BE2C (cell line): ENCODE measurements around the gene MSH3.

Source experiments
- DNase-seq: peaks from one replicate; pipeline ENCODE4 v3.0.0-alpha.2; 2020
- H3K27me3 ChIP-seq: fragments of 250-450 bp; sonication (Bioruptor Pico); 2 replicates; pipeline ENCODE4 v1.5.1; 2020; ENCODE audit warnings: mild to moderate bottlenecking
- H3K36me3 ChIP-seq: fragments of 250-450 bp; sonication (Bioruptor Pico); 2 replicates; pipeline ENCODE4 v1.5.1; 2020; ENCODE audit warnings: mild to moderate bottlenecking
- H3K4me1 ChIP-seq: fragments of 250-450 bp; sonication (Bioruptor Pico); 2 replicates; pipeline ENCODE4 v1.5.1; 2020
- H3K4me3 ChIP-seq: 2 replicates; pipeline ENCODE4 v1.5.1; 2011; ENCODE audit warnings: low read depth, low read length
- H3K9me3 ChIP-seq: fragments of 250-450 bp; sonication (Bioruptor Pico); 2 replicates; pipeline ENCODE4 v1.5.1; 2020
- CTCF ChIP-seq: IDR thresholded peaks from 2 replicates; pipeline ENCODE4 v1.5.1; 2012; ENCODE audit warnings: mild to moderate bottlenecking, low read depth, low read length

Gene MSH3

GRCh38 chr5:80912479-80912878 is 258.0 kb downstream of the MSH3 start:
- DNase-seq: no peak
- H3K27me3 ChIP-seq: no peaks in the 10 kb centered on the region
- H3K4me1 ChIP-seq: no peaks in the 10 kb centered on the region
- H3K36me3 ChIP-seq: no peaks in the 10 kb centered on the region
- no peak overlapping the region for H3K4me3 ChIP-seq
- no peak for TF ChIP-seq CTCF
- no peaks in the 10 kb centered on the region for H3K9me3 ChIP-seq

- H3K27me3 ChIP-seq: no peaks in the 10 kb centered on the region
- H3K9me3 ChIP-seq: no peaks in the 10 kb centered on the region
- H3K36me3 ChIP-seq: no peaks in the 10 kb centered on the region
- no peak for TF ChIP-seq CTCF
- no peaks in the 10 kb centered on the region for H3K4me1 ChIP-seq
- no peak overlapping the region for H3K4me3 ChIP-seq
- DNase-seq: no peak
Measured at GRCh38 chr5:80915716-80916115, 261.3 kb downstream of the MSH3 start.

- DNase-seq: no peak
- Histone ChIP-seq H3K27me3 (no peaks in the 10 kb centered on the region), H3K36me3 (no peaks in the 10 kb centered on the region), H3K9me3 (no peaks in the 10 kb centered on the region), H3K4me1 (no peaks in the 10 kb centered on the region), H3K4me3 (no peak overlapping the region)
- no peak for TF ChIP-seq CTCF
Measured at GRCh38 chr5:80916676-80917075, 262.2 kb downstream of the MSH3 start.

GRCh38 chr5:80917631-80918030 is 263.2 kb downstream of the MSH3 start:
- no peak for TF ChIP-seq CTCF
- H3K4me3 ChIP-seq: no peak overlapping the region
- H3K4me1 ChIP-seq: no peaks in the 10 kb centered on the region
- DNase-seq: no peak
- no peaks in the 10 kb centered on the region for H3K27me3 ChIP-seq
- no peaks in the 10 kb centered on the region for H3K9me3 ChIP-seq
- H3K36me3 ChIP-seq: no peaks in the 10 kb centered on the region

GRCh38 chr5:80919678-80920196 is 265.3 kb downstream of the MSH3 start:
- Histone ChIP-seq H3K4me1 (no peaks in the 10 kb centered on the region), H3K27me3 (no peaks in the 10 kb centered on the region), H3K4me3 (no peak overlapping the region), H3K9me3 (no peaks in the 10 kb centered on the region), H3K36me3 (no peaks in the 10 kb centered on the region)
- TF ChIP-seq CTCF: no peak
- DNase-seq: no peak

GRCh38 chr5:80920333-80920732 is 265.9 kb downstream of the MSH3 start:
- H3K4me3 ChIP-seq: no peak overlapping the region
- no peak for DNase-seq
- H3K4me1 ChIP-seq: no peaks in the 10 kb centered on the region
- H3K36me3 ChIP-seq: no peaks in the 10 kb centered on the region
- H3K9me3 ChIP-seq: no peaks in the 10 kb centered on the region
- H3K27me3 ChIP-seq: no peaks in the 10 kb centered on the region
- no peak for TF ChIP-seq CTCF
